ENCODE measurements around the gene MAGI2.

DNA sequence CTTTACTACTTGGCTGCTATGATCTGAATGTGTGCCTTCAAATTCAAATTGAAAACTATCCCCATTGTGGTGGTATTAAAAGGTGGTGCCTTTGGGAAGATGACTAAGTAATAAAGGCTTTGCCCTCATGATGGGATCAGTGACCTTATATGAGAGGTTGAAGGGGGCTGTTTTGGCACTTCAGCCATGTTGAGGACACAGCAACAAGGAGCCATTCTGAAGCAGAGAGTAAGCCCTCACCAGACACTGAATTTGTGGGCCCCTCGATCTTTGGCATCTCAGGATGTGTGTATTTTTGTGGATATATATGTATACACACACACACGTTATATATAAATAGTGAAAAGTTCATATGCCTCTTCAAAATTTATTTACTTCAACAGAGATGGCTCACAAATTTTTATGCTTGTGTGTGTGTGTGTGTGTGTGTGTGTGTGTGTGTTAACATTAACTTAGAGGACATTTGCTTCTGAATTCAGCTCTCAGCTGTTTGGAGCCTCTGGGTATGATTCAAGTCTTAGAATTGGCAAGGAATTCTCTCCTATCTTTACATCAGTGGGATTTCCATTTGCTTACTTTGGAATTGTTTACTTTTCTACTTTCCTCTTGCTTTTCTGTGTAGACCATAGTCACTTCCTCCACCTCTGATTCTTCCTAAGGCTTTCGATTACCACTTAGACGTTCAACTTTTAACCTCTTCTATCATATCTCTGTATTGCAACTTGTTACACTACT lies 66.6 kb downstream of the MAGI2 start:
- TF ChIP-seq, protein P1, sequence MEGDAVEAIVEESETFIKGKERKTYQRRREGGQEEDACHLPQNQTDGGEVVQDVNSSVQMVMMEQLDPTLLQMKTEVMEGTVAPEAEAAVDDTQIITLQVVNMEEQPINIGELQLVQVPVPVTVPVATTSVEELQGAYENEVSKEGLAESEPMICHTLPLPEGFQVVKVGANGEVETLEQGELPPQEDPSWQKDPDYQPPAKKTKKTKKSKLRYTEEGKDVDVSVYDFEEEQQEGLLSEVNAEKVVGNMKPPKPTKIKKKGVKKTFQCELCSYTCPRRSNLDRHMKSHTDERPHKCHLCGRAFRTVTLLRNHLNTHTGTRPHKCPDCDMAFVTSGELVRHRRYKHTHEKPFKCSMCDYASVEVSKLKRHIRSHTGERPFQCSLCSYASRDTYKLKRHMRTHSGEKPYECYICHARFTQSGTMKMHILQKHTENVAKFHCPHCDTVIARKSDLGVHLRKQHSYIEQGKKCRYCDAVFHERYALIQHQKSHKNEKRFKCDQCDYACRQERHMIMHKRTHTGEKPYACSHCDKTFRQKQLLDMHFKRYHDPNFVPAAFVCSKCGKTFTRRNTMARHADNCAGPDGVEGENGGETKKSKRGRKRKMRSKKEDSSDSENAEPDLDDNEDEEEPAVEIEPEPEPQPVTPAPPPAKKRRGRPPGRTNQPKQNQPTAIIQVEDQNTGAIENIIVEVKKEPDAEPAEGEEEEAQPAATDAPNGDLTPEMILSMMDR (conservative IDR thresholded peaks at IDR 0.05 in 1 of 2, IDR thresholded peaks at IDR 0.05 in 1 of 2; ENCODE audit: extremely low read depth in 1 of 2, insufficient read depth in 1 of 2, low read depth in 1 of 2, low read length in 2 of 2): no peak
- TF ChIP-seq EZH2 (IDR thresholded peaks at IDR 0.05; ENCODE audit: borderline replicate concordance, low read length): no peak
